Measurements from ENCODE around the gene ITPR2. TPM values are rescaled to one million over a fixed set of nuclear protein-coding genes. Genes with fewer than 3 reads are reported as not detected.

Gene ITPR2
- total and polyA plus RNA-seq, 2 of the 13 experiments (the other 11 are each of a cell fraction or from before 2014, with no cell fraction given): 31.9 to 81.9 TPM

DNA sequence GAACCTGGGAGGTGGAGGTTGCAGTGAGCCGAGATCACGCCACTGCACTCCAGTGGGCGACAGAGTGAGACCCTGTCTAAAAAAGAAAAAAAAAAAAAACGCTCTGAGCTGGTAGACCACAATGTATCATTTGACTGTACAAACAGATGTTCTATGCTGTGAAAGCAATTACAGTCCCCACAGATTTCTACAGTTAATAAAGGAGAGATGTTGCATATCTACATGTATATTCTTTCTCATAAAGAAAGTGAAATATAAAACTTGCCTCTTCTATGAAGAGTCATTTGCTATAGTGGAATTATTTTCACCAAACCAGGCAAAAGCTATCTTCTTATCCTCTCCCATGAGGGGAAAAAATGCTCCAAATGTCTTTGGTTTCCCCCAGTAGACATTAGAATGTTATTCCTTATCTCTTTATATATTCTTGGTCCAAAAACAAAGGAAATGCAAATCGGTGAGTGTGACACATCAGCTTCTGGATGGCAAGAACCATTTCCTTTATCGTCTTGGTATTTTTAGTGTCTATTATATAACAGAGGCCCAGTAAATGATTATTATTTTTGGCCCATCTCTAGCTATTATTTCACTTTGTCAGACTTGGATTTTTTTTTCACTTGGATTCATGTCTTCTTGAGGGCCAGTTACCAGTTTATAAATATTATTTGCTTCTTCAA, 407.3 kb downstream of the ITPR2 start:
- in situ Hi-C loops (cut with HindIII; ENCODE audit: extremely low pct_ligation_motif_present, low pct_unique_long_range_greater_than_20kb) (no loop called here), intact Hi-C loops (cut with micrococcal nuclease; ENCODE audit: unreplicated experiment) (no loop called here)
- Histone ChIP-seq H3K27ac (ENCODE audit: extremely low read length, insufficient read depth, low read length) (no peak overlapping the region), H3K79me2 (ENCODE audit: insufficient read depth, low read length) (no peaks in the 10 kb centered on the region), H3K27me3 (ENCODE audit: control insufficient read depth in 1 of 2, insufficient read depth in 2 of 2, low read length in 2 of 2) (no peaks in the 10 kb centered on the region), H4K20me1 (ENCODE audit: insufficient read depth, low read length) (peaks cover 16% of the 10 kb centered on the region), H3K4me2 (ENCODE audit: low read depth, low read length) (no peak overlapping the region), H3K4me3 (replicated peaks in 1 of 3; ENCODE audit: insufficient read depth in 1 of 3, low read depth in 2 of 3, low read length in 3 of 3) (no peak overlapping the region), H3K9ac (ENCODE audit: insufficient read depth, low read depth, low read length) (no peak overlapping the region), H3K9me3 (ENCODE audit: low read length) (no peaks in the 10 kb centered on the region), H3K4me1 (ENCODE audit: insufficient read depth, low read length) (peaks cover 23% of the 10 kb centered on the region), H3K36me3 (replicated peaks in 1 of 2; ENCODE audit: control insufficient read depth in 1 of 2, insufficient read depth in 2 of 2, low read length in 2 of 2) (peaks cover 4 to 19% of the 10 kb centered on the region in 2 experiments), H2AFZ (ENCODE audit: low read length) (no peak overlapping the region)
- DNase-seq (ENCODE audit: low spot score) (no peak), FAIRE-seq (no peak), ATAC-seq (no peak)
- BruUV-seq (replicated peaks): no TSS peak
- POLR2A ChIA-PET: no interaction called here
- WGBS (ENCODE audit: low lambda C conversion rate): 97% methylated on average over 6 of the region's 6 CpGs
- CTCF ChIA-PET (ENCODE audit: low intra/inter-chr PET ratio, low total read pairs): no interaction called here
- TF ChIP-seq, protein P1, sequence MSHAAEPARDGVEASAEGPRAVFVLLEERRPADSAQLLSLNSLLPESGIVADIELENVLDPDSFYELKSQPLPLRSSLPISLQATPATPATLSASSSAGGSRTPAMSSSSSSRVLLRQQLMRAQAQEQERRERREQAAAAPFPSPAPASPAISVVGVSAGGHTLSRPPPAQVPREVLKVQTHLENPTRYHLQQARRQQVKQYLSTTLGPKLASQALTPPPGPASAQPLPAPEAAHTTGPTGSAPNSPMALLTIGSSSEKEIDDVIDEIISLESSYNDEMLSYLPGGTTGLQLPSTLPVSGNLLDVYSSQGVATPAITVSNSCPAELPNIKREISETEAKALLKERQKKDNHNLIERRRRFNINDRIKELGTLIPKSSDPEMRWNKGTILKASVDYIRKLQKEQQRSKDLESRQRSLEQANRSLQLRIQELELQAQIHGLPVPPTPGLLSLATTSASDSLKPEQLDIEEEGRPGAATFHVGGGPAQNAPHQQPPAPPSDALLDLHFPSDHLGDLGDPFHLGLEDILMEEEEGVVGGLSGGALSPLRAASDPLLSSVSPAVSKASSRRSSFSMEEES (CRISPR knock-in tag; IDR thresholded peaks at IDR 0.05): no peak
- TF ChIP-seq FIP1L1 (IDR thresholded peaks at IDR 0.05; ENCODE audit: borderline replicate concordance, insufficient read depth, low read depth, low read length) (no peak), ZNF777 (CRISPR knock-in tag; IDR thresholded peaks at IDR 0.05) (no peak), ZNF44 (CRISPR knock-in tag; IDR thresholded peaks at IDR 0.05) (no peak), ZNF891 (CRISPR knock-in tag; IDR thresholded peaks at IDR 0.05) (no peak), ZNF264 (CRISPR knock-in tag; IDR thresholded peaks at IDR 0.05) (no peak), MXD4 (CRISPR knock-in tag; IDR thresholded peaks at IDR 0.05) (no peak), ZNF224 (CRISPR knock-in tag; IDR thresholded peaks at IDR 0.05) (no peak), ZNF235 (CRISPR knock-in tag; IDR thresholded peaks at IDR 0.05; ENCODE audit: borderline replicate concordance) (no peak), RFX3 (CRISPR knock-in tag; IDR thresholded peaks at IDR 0.05) (no peak), KDM3A (CRISPR knock-in tag; IDR thresholded peaks at IDR 0.05; ENCODE audit: low read depth) (no peak), ZSCAN20 (CRISPR knock-in tag; IDR thresholded peaks at IDR 0.05; ENCODE audit: borderline replicate concordance) (no peak), FOSL2 (CRISPR knock-in tag; IDR thresholded peaks at IDR 0.05) (no peak)
- TF ChIP-seq, protein P2, sequence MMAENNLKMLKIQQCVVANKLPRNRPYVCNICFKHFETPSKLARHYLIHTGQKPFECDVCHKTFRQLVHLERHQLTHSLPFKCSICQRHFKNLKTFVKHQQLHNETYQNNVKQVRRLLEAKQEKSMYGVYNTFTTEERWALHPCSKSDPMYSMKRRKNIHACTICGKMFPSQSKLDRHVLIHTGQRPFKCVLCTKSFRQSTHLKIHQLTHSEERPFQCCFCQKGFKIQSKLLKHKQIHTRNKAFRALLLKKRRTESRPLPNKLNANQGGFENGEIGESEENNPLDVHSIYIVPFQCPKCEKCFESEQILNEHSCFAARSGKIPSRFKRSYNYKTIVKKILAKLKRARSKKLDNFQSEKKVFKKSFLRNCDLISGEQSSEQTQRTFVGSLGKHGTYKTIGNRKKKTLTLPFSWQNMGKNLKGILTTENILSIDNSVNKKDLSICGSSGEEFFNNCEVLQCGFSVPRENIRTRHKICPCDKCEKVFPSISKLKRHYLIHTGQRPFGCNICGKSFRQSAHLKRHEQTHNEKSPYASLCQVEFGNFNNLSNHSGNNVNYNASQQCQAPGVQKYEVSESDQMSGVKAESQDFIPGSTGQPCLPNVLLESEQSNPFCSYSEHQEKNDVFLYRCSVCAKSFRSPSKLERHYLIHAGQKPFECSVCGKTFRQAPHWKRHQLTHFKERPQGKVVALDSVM (CRISPR knock-in tag; IDR thresholded peaks at IDR 0.05): no peak
